GM04504 (cell line): ENCODE results near the gene PNPLA5.
"Not testable (repeated sequence)": the region's sequence is repeated elsewhere in the genome, so short reads cannot be mapped to it uniquely, and the experiment has no call there.

ENCODE experiments used
- DNase-seq: peaks from one replicate; pipeline ENCODE4 v3.0.0-alpha.2; 2012; ENCODE audit warnings: low read depth

PNPLA5 gene

GRCh38 chr22:43881091-43882061 is 10.4 kb downstream of the PNPLA5 start:
- no peak for DNase-seq

- DNase-seq: no peak
These were observed 11.2 kb downstream of the PNPLA5 start for GRCh38 chr22:43880541-43880991.

GRCh38 chr22:43879901-43880540 is 11.8 kb downstream of the PNPLA5 start:
- DNase-seq: no peak

- DNase-seq: no peak
These were observed 12.8 kb downstream of the PNPLA5 start for GRCh38 chr22:43878831-43879550.

DNA sequence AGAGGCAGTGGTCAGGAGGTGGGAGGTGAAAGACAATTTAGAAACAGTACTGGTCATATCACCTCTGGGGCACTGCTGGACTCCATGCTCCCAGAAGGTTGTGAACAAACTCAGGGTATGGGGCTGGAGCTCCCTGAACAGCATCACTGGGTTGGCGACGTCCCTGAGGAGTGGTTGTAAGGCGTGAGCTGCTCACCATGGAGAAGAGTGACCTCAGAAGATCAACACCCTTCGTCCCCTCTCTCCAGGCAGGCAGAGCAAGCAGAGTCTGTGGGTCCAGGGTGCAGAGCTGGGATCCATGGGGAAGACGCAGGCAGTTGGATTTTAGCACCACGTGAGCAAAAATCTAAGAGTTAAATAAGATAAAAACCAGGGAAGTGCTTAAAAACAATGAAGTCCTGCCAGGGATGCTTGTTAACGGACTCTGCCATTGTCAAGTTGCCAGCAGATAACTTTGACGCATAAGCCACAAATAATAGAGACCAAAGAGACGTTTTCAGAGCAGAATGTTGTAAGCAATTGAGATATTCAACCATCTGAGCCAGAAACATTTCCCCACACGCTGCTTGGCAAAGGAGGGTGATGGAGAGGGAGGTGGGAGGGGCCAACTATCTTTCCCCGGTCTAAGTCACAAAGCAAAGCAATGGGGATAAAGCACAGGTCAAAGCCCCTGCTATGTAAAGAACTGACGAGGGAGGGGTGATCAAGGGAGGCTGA is 13.6 kb downstream of the PNPLA5 start:
- DNase-seq: no peak

GRCh38 chr22:43876866-43877509 is 14.8 kb downstream of the PNPLA5 start:
- no peak for DNase-seq

DNA sequence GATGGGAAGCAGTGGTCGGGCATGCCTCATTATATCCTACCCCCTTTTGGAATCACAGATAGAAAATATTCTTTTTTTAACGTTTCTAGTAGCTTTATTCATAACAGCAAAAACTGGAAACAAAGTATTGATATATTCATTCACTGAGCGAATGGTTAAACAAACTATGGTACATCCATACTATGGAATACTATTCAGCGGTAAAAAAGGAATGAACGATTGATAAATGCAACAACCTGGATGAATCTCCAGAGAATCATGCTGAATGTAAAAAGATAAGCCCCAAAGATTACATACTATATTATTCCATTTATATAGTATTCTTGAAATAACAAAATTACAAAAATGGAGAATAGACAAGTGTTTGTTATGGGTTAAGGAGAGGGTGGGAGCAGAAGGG is 22.0 kb downstream of the PNPLA5 start:
- DNase-seq: no peak

- DNase-seq: not testable (repeated sequence)
These were observed 22.8 kb downstream of the PNPLA5 start for GRCh38 chr22:43869001-43869400.

DNA sequence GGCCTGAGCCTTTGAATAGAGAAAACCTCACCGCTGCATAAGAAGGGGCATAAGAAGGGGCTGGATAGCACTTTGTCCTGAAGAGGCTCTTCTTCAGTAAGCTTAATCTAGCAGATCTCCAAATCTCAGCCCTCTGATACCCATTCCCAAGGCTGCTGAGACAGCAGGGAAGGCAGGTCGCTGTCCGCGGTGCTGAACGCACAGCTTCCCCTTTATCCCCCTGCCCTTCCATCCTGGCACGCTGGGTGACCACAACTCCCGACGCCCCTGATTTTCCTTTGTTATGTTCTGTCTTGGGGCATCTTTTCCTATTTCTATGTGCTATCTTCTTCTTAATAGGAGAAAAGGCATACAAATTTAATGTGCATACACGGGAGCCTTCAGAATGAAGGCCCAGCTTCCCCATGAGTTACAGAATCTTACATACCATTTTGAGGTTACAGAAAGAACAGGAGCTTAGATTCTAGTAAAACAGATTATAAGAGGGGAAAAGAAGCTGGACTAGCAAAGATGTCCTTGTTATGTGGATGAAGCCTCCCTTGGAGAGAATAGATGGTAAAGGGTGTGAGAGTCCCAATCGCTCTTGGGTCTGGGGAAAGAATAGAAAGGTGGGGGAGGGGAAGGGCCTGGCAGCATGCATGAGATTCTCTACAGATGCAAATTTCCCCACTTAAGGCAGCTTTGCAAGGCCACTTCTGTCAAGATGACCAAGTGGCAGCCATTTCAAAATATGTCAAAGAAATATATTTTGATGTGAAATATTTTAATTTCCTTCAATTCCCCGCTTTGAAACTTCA is 23.8 kb downstream of the PNPLA5 start:
- peak; percentile 25 for DNase-seq

GRCh38 chr22:43862882-43863202 is 29.0 kb downstream of the PNPLA5 start:
- DNase-seq: no peak

- DNase-seq: no peak
These were observed 29.5 kb downstream of the PNPLA5 start, which contains the start of gene SULT4A1 for GRCh38 chr22:43862074-43862881. Gene SULT4A1 (minus strand): TSS chr22:43862513. CDS start chr22:43862382, 131 bp downstream.

- DNase-seq: no peak
These were observed 30.3 kb downstream of the PNPLA5 start for GRCh38 chr22:43861529-43861928.

DNA sequence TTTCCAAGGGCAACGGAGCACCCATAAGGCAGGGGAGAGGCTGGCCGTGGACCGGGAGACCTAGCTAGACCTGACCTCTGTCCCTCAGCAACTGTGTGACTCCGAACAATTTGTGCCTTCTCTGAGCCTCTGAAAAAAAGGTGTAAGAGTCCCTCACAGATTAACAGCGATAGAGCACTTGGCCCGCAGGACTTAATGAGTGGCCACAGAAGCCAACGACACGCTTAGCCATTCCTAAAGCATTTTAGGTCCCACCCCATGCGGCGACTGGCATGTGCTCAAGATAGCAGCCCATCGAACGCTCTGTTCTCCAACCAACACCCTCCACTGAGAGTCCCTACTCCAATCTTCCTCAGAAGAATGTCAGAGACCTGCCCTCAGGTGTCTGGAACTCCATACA is 31.0 kb downstream of the PNPLA5 start:
- no peak for DNase-seq

DNA sequence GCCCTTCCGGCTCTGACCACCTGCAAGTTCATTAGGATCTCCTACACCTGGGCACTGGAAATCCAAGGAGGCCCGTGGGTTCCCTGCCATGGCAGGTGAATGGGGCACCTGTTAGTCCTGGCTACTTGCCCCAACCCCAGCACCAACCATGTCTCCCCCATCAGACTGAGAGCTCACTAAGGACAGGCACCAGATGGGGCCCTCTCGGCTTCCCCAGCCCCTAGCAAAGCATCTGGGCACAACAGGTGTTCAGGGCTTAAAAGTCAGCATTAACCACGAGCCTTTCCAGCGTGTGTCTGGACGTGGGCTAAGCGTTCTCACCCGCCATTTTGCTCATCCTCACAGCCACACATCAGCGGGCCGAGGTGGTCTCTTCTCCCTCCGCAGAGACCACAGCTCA is 31.7 kb downstream of the PNPLA5 start:
- no peak for DNase-seq

GRCh38 chr22:43859621-43860020 is 32.2 kb downstream of the PNPLA5 start:
- no peak for DNase-seq

- DNase-seq: no peak
These were observed 32.6 kb downstream of the PNPLA5 start for GRCh38 chr22:43859176-43859575.

DNA sequence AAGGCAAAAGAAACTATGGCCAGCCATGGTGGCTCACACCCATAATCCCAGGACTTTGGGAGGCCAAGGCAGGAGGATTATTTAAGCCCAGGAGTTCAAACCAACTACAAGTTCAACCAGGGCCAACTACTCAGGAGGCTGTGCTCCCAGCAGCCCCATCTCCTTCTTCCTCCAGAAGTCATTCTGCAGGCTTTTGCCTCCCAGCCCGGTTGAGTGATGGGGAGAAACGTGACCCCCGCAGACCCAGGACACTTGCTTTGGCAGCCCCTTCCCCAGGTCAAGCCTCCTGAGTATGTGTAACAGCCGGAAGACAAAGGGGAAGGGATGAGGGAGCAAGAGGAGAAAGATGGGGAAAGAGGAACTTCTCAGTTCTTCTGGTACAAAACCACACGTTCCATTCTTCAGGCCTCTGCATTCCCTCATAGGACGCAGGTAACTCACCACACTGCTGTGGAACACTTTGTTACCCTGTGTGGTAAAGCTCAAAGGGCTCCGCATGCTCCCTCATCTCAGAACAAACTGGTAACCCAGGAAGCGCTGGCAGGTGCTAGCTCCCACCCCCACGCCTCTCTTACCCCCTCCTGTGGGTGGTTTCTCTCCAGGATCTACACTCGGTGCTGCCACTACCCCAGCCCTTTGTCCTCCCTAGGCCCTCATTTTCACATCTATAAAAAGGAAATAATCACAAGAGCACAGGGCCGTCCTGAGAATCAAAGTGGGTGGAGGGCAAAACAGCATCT is 33.5 kb downstream of the PNPLA5 start:
- no peak for DNase-seq

- DNase-seq: no peak
These were observed 34.4 kb downstream of the PNPLA5 start for GRCh38 chr22:43857367-43857766.

DNA sequence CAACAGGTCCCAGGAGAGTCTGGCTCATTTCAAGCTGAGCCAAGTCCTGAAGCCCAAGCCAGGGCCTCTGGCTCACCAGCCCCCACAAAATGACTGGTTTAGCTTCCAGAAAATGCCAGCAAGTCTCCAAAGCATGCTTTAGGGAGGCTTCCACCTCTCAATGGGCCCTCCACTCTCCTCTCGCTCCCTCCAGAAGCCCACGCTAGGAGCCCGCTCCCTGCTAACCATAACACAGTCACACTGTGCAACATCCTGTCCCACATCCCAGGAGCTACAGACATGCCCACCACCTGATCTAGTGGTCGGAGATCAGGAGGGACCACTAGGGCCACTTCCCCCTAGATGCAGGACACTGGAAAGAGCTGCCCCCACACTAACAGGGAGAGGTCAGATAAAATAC is 36.4 kb downstream of the PNPLA5 start:
- no peak for DNase-seq
